ENCODE results near the gene SRP68. TPM values are rescaled to one million over a fixed set of nuclear protein-coding genes. Genes with fewer than 3 reads are reported as not detected.

SRP68 gene
- total RNA-seq, 1 experiment from 2014 or later = 18.4 TPM

DNA sequence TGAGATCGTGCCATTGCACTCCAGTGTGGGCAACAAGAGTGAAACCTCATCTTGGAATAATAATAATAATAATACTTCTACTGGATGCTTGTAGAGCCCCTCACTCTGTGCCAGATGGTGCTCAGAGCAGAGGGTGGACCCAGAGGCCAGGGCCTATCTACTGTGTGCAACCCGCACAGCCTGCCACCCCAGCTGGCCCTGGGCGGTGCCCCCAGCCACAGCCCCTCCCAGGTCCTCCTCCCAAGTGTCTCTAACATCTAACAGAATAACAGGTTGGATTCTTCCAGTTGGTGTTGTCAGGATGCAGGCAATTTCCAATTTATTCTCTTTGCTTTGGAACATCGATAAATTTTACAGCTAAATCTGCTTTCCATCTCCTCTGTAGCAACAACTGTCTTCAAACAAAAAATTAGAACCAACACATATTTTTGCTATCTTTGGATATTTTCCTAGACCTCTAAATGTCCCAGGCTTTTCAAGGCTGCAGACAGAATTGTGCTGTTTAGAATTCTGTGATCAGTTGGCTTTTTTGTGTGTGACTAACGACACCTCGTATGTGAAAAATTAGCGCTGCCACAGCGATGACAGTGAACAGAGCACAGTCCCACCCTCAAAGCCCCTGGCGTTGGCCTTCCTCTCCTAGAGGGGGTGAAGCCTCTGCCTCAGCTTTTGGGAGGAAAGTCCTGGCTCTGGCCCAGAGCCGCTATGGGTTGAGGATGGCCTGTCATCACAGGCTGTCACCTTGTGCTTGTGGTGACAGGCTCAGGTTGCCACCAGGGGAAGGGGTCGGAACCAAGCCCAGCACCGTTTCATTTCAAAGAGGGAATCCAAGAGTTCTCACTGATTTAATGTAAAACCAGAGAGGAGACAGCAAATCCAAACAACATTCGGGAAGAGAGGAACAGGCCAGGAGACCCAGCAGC lies 37.6 kb downstream of the SRP68 start:
- no peaks in the 10 kb centered on the region for H3K4me1 ChIP-seq (ENCODE audit: low read length)
- no peaks in the 10 kb centered on the region; the same call in 1 of the 2 replicates for H3K36me3 ChIP-seq (ENCODE audit: insufficient read depth, low read length)
- no peak overlapping the region for H3K4me3 ChIP-seq (ENCODE audit: low read length)
- no peak overlapping the region for H3K27ac ChIP-seq (ENCODE audit: low read length)
- H3K4me2 ChIP-seq (ENCODE audit: low read depth, low read length, poor library complexity, severe bottlenecking) = no peak overlapping the region
- H3K79me2 ChIP-seq (ENCODE audit: low read length) = no peaks in the 10 kb centered on the region
- no peak overlapping the region for H3K9ac ChIP-seq (ENCODE audit: low read length)
- no peaks in the 10 kb centered on the region for H3K27me3 ChIP-seq (ENCODE audit: low read length)
- no peak overlapping the region for H2AFZ ChIP-seq (ENCODE audit: low read length)
- no peak for DNase-seq
- no peaks in the 10 kb centered on the region for H3K9me3 ChIP-seq (ENCODE audit: low read length)
- H3K9me2 ChIP-seq (replicated peaks; ENCODE audit: insufficient read depth, low read length) = no peaks in the 10 kb centered on the region
- H4K20me1 ChIP-seq (ENCODE audit: insufficient read depth, low read depth, low read length) = no peaks in the 10 kb centered on the region

- no peaks in the 10 kb centered on the region for H3K9me3 ChIP-seq (ENCODE audit: low read length)
- H3K27ac ChIP-seq (ENCODE audit: low read length) = no peak overlapping the region
- no peak for DNase-seq
- no peaks in the 10 kb centered on the region for H3K36me3 ChIP-seq (ENCODE audit: insufficient read depth, low read length)
- no peak overlapping the region for H3K4me2 ChIP-seq (ENCODE audit: low read depth, low read length, poor library complexity, severe bottlenecking)
- no peak overlapping the region for H2AFZ ChIP-seq (ENCODE audit: low read length)
- H3K4me1 ChIP-seq (ENCODE audit: low read length) = no peaks in the 10 kb centered on the region
- H3K9ac ChIP-seq (ENCODE audit: low read length) = no peak overlapping the region
- no peaks in the 10 kb centered on the region for H3K79me2 ChIP-seq (ENCODE audit: low read length)
- no peak overlapping the region for H3K4me3 ChIP-seq (ENCODE audit: low read length)
- no peaks in the 10 kb centered on the region for H4K20me1 ChIP-seq (ENCODE audit: insufficient read depth, low read depth, low read length)
- no peaks in the 10 kb centered on the region for H3K9me2 ChIP-seq (replicated peaks; ENCODE audit: insufficient read depth, low read length)
- no peaks in the 10 kb centered on the region for H3K27me3 ChIP-seq (ENCODE audit: low read length)
Measured at GRCh38 chr17:76033139-76033538, 39.2 kb downstream of the SRP68 start.

- no peak overlapping the region for H3K27ac ChIP-seq (ENCODE audit: low read length)
Measured at GRCh38 chr17:76032780-76033108, 39.6 kb downstream of the SRP68 start.

GRCh38 chr17:76032073-76032779 lies 40.1 kb downstream of the SRP68 start:
- no peak overlapping the region for H3K27ac ChIP-seq (ENCODE audit: low read length)
- H3K79me2 ChIP-seq (ENCODE audit: low read length) = no peaks in the 10 kb centered on the region
- no peaks in the 10 kb centered on the region for H3K36me3 ChIP-seq (ENCODE audit: insufficient read depth, low read length)
- no peaks in the 10 kb centered on the region for H3K27me3 ChIP-seq (ENCODE audit: low read length)
- H3K4me3 ChIP-seq (ENCODE audit: low read length) = no peak overlapping the region
- no peaks in the 10 kb centered on the region for H3K9me2 ChIP-seq (replicated peaks; ENCODE audit: insufficient read depth, low read length)
- DNase-seq = no peak
- H3K4me1 ChIP-seq (ENCODE audit: low read length) = no peaks in the 10 kb centered on the region
- no peak overlapping the region for H3K4me2 ChIP-seq (ENCODE audit: low read depth, low read length, poor library complexity, severe bottlenecking)
- H3K9ac ChIP-seq (ENCODE audit: low read length) = no peak overlapping the region
- no peaks in the 10 kb centered on the region for H3K9me3 ChIP-seq (ENCODE audit: low read length)
- no peaks in the 10 kb centered on the region for H4K20me1 ChIP-seq (ENCODE audit: insufficient read depth, low read depth, low read length)
- H2AFZ ChIP-seq (ENCODE audit: low read length) = no peak overlapping the region

More at GRCh38 chr17:76032780-76033108, 39.6 kb downstream of the SRP68 start:
- H3K27me3 ChIP-seq (ENCODE audit: low read length) = no peaks in the 10 kb centered on the region
- no peak for DNase-seq
- H3K36me3 ChIP-seq (ENCODE audit: insufficient read depth, low read length) = no peaks in the 10 kb centered on the region
- no peak overlapping the region for H3K4me3 ChIP-seq (ENCODE audit: low read length)
- H3K4me2 ChIP-seq (ENCODE audit: low read depth, low read length, poor library complexity, severe bottlenecking) = no peak overlapping the region
- H3K9ac ChIP-seq (ENCODE audit: low read length) = no peak overlapping the region
- H3K9me2 ChIP-seq (replicated peaks; ENCODE audit: insufficient read depth, low read length) = no peaks in the 10 kb centered on the region
- no peaks in the 10 kb centered on the region for H3K9me3 ChIP-seq (ENCODE audit: low read length)
- no peaks in the 10 kb centered on the region for H3K79me2 ChIP-seq (ENCODE audit: low read length)
- no peaks in the 10 kb centered on the region for H4K20me1 ChIP-seq (ENCODE audit: insufficient read depth, low read depth, low read length)
- H3K4me1 ChIP-seq (ENCODE audit: low read length) = no peaks in the 10 kb centered on the region
- no peak overlapping the region for H2AFZ ChIP-seq (ENCODE audit: low read length)

GRCh38 chr17:76027159-76027839 lies 45.0 kb downstream of the SRP68 start, which contains the start of gene EVPL:
TSS of gene EVPL (minus strand) at chr17:76027306. CDS start at chr17:76027198, 108 bp downstream.
- H3K79me2 ChIP-seq (ENCODE audit: low read length) = no peaks in the 10 kb centered on the region

GRCh38 chr17:76026714-76027158 lies 45.6 kb downstream of the SRP68 start:
- Histone ChIP-seq H2AFZ (ENCODE audit: low read length) (no peak overlapping the region), H3K4me2 (ENCODE audit: low read depth, low read length, poor library complexity, severe bottlenecking) (no peak overlapping the region), H3K9me2 (replicated peaks; ENCODE audit: insufficient read depth, low read length) (no peaks in the 10 kb centered on the region), H3K9me3 (ENCODE audit: low read length) (no peaks in the 10 kb centered on the region), H4K20me1 (ENCODE audit: insufficient read depth, low read depth, low read length) (no peaks in the 10 kb centered on the region), H3K4me1 (ENCODE audit: low read length) (no peaks in the 10 kb centered on the region), H3K9ac (ENCODE audit: low read length) (no peak overlapping the region), H3K27ac (ENCODE audit: low read length) (no peak overlapping the region), H3K36me3 (ENCODE audit: insufficient read depth, low read length) (no peaks in the 10 kb centered on the region), H3K4me3 (ENCODE audit: low read length) (no peak overlapping the region), H3K79me2 (ENCODE audit: low read length) (no peaks in the 10 kb centered on the region), H3K27me3 (ENCODE audit: low read length) (no peaks in the 10 kb centered on the region)
- DNase-seq = no peak

More at GRCh38 chr17:76027159-76027839, 45.0 kb downstream of the SRP68 start, which contains the start of gene EVPL:
- Histone ChIP-seq H3K9me2 (replicated peaks; ENCODE audit: insufficient read depth, low read length) (no peaks in the 10 kb centered on the region), H3K9ac (ENCODE audit: low read length) (no peak within 1 kb of the TSS), H3K27me3 (ENCODE audit: low read length) (no peaks in the 10 kb centered on the region), H2AFZ (ENCODE audit: low read length) (no peak within 1 kb of the TSS), H3K27ac (ENCODE audit: low read length) (no peak within 1 kb of the TSS), H3K36me3 (ENCODE audit: insufficient read depth, low read length) (no peaks in the 10 kb centered on the region), H3K4me2 (ENCODE audit: low read depth, low read length, poor library complexity, severe bottlenecking) (no peak within 1 kb of the TSS), H4K20me1 (ENCODE audit: insufficient read depth, low read depth, low read length) (no peaks in the 10 kb centered on the region), H3K9me3 (ENCODE audit: low read length) (no peaks in the 10 kb centered on the region), H3K4me3 (ENCODE audit: low read length) (no peak within 1 kb of the TSS), H3K4me1 (ENCODE audit: low read length) (no peaks in the 10 kb centered on the region)
- no peak for DNase-seq

DNA sequence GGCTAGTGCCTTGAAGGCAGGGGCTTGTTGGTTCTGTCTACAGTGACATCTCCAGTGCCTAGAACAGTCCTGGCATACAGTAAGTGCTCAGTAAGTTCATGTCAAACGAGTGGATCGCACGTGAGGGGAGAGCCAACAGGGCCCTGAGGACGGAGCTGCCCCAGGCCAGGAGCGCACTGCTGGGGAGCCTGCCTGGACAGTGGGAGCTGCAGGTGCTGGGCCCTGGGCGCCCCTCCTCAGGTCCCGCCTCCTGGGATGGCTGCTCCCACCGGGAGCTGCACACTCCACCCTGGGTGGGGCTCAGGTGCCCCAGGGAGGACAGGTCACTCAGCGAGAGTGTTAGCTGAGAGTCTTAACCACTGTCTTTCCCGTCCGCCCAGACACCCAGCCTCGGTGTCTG lies 47.0 kb downstream of the SRP68 start:
- H3K9me2 ChIP-seq (replicated peaks; ENCODE audit: insufficient read depth, low read length) = no peaks in the 10 kb centered on the region
- no peak overlapping the region for H3K9ac ChIP-seq (ENCODE audit: low read length)
- H4K20me1 ChIP-seq (ENCODE audit: insufficient read depth, low read depth, low read length) = no peaks in the 10 kb centered on the region
- H3K4me3 ChIP-seq (ENCODE audit: low read length) = no peak overlapping the region
- no peaks in the 10 kb centered on the region for H3K27me3 ChIP-seq (ENCODE audit: low read length)
- no peak for DNase-seq
- no peaks in the 10 kb centered on the region for H3K79me2 ChIP-seq (ENCODE audit: low read length)
- no peak overlapping the region for H2AFZ ChIP-seq (ENCODE audit: low read length)
- H3K9me3 ChIP-seq (ENCODE audit: low read length) = no peaks in the 10 kb centered on the region
- H3K27ac ChIP-seq (ENCODE audit: low read length) = no peak overlapping the region
- no peaks in the 10 kb centered on the region for H3K36me3 ChIP-seq (ENCODE audit: insufficient read depth, low read length)
- peaks cover 6% of the 10 kb centered on the region for H3K4me1 ChIP-seq (ENCODE audit: low read length)
- no peak overlapping the region for H3K4me2 ChIP-seq (ENCODE audit: low read depth, low read length, poor library complexity, severe bottlenecking)

DNA sequence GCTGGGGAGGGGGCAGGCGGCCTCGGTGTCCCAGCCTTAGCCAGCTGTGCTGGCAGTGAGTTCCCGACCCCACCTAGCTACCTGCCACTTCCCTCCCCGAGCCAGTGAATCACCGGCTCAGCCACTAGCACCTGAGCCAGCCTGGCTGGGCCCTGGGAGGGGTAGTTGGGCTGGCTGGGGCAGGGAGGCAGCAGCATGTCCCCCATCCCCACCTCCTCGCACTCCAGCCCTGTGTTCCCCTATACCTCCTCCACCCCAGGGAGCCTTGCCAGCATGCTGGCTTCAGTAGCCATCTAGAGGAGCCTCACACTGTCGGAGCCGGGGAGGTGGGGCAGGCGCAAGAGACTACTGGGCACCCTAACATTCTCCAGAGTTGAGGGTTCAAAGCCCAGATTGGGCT lies 48.0 kb downstream of the SRP68 start:
- H3K27ac ChIP-seq (ENCODE audit: low read length) = no peak overlapping the region
- no peaks in the 10 kb centered on the region for H4K20me1 ChIP-seq (ENCODE audit: insufficient read depth, low read depth, low read length)
- no peak overlapping the region for H3K9ac ChIP-seq (ENCODE audit: low read length)
- no peaks in the 10 kb centered on the region for H3K9me3 ChIP-seq (ENCODE audit: low read length)
- no peak overlapping the region for H2AFZ ChIP-seq (ENCODE audit: low read length)
- H3K27me3 ChIP-seq (ENCODE audit: low read length) = no peaks in the 10 kb centered on the region
- DNase-seq = no peak
- H3K9me2 ChIP-seq (replicated peaks; ENCODE audit: insufficient read depth, low read length) = no peaks in the 10 kb centered on the region
- H3K4me3 ChIP-seq (ENCODE audit: low read length) = no peak overlapping the region
- H3K79me2 ChIP-seq (ENCODE audit: low read length) = no peaks in the 10 kb centered on the region
- peaks cover 11% of the 10 kb centered on the region for H3K4me1 ChIP-seq (ENCODE audit: low read length)
- no peaks in the 10 kb centered on the region for H3K36me3 ChIP-seq (ENCODE audit: insufficient read depth, low read length)
- H3K4me2 ChIP-seq (ENCODE audit: low read depth, low read length, poor library complexity, severe bottlenecking) = no peak overlapping the region

Measured in Karpas-422 (cell line).